ENCODE results near the gene MPL. TPM values are rescaled to one million over a fixed set of nuclear protein-coding genes. Genes with fewer than 3 reads are reported as not detected.

The MPL gene
- total RNA-seq, 1 donor from 2014 or later = not detected

GRCh38 chr1:43305926-43306687, 31.5 kb upstream of the MPL start:
- no peak for TF ChIP-seq CTCF (conservative IDR thresholded peaks at IDR 0.05; ENCODE audit: low read depth, low read length)

GRCh38 chr1:43306688-43307457, 30.7 kb upstream of the MPL start:
- no peak for TF ChIP-seq CTCF (conservative IDR thresholded peaks at IDR 0.05; ENCODE audit: low read depth, low read length)

More at GRCh38 chr1:43305926-43306687, 31.5 kb upstream of the MPL start:
- H3K4me3 ChIP-seq (ENCODE audit: low read depth, low read length) = no peak overlapping the region
- DNase-seq (ENCODE audit: low read depth) = no peak

GRCh38 chr1:43307458-43308158, 30.0 kb upstream of the MPL start:
- TF ChIP-seq CTCF (conservative IDR thresholded peaks at IDR 0.05; ENCODE audit: low read depth, low read length) = no peak
- no peak for DNase-seq (ENCODE audit: low read depth)
- no peak overlapping the region for H3K4me3 ChIP-seq (ENCODE audit: low read depth, low read length)

More at GRCh38 chr1:43306688-43307457, 30.7 kb upstream of the MPL start:
- H3K4me3 ChIP-seq (ENCODE audit: low read depth, low read length) = no peak overlapping the region
- no peak for DNase-seq (ENCODE audit: low read depth)

- no peak for DNase-seq (ENCODE audit: low read depth)
- TF ChIP-seq CTCF (conservative IDR thresholded peaks at IDR 0.05; ENCODE audit: low read depth, low read length) = no peak
- no peak overlapping the region for H3K4me3 ChIP-seq (ENCODE audit: low read depth, low read length)
These were observed 28.8 kb upstream of the MPL start for GRCh38 chr1:43308635-43309404.

- DNase-seq (ENCODE audit: low read depth) = no peak
- H3K4me3 ChIP-seq (ENCODE audit: low read depth, low read length) = no peak overlapping the region
- TF ChIP-seq CTCF (conservative IDR thresholded peaks at IDR 0.05; ENCODE audit: low read depth, low read length) = no peak
These were observed 28.1 kb upstream of the MPL start for GRCh38 chr1:43309405-43310025.

- TF ChIP-seq CTCF (conservative IDR thresholded peaks at IDR 0.05; ENCODE audit: low read depth, low read length) = no peak
- no peak overlapping the region for H3K4me3 ChIP-seq (ENCODE audit: low read depth, low read length)
- DNase-seq (ENCODE audit: low read depth) = no peak
These were observed 26.1 kb upstream of the MPL start for GRCh38 chr1:43311521-43311920.
